Measurements from ENCODE around the gene R3HDML. TPM values are rescaled to one million over a fixed set of nuclear protein-coding genes. Genes with fewer than 3 reads are reported as not detected.
A peak's percentile ranks its signal among the peaks of the same experiment; 100 is the strongest.

R3HDML gene
- total RNA-seq, 4 donors from 2014 or later = not detected

GRCh38 chr20:44306927-44307326, 29.9 kb upstream of the R3HDML start:
- peak in 1 of 3 donors; percentile 15 for DNase-seq
- no peaks in the 10 kb centered on the region for H3K36me3 ChIP-seq
- no peak overlapping the region for H3K4me3 ChIP-seq
- peaks cover 0 to 14% (median 5%) of the 10 kb centered on the region in 4 donors for H3K4me1 ChIP-seq
- H3K9me3 ChIP-seq = no peaks in the 10 kb centered on the region
- H3K27ac ChIP-seq = no peak overlapping the region
- H3K27me3 ChIP-seq = no peaks in the 10 kb centered on the region
- TF ChIP-seq POLR2A (IDR thresholded peaks at IDR 0.05) (no peak), CTCF (IDR thresholded peaks at IDR 0.05) (no peak)

GRCh38 chr20:44309763-44310663, 26.8 kb upstream of the R3HDML start:
- H3K27me3 ChIP-seq = no peaks in the 10 kb centered on the region
- H3K4me3 ChIP-seq = peak overlapping the region; percentile 67 to 97 (median 88)
- no peaks in the 10 kb centered on the region for H3K9me3 ChIP-seq
- H3K36me3 ChIP-seq = no peaks in the 10 kb centered on the region
- DNase-seq = peak in 1 of 3 donors; percentile 58
- peaks cover 0 to 11% (median 5%) of the 10 kb centered on the region in 4 donors for H3K4me1 ChIP-seq
- TF ChIP-seq CTCF (IDR thresholded peaks at IDR 0.05) (no peak), POLR2A (IDR thresholded peaks at IDR 0.05) (no peak)
- peak overlapping the region; percentile 59 to 85 (median 79) for H3K27ac ChIP-seq

GRCh38 chr20:44310664-44311639, 25.9 kb upstream of the R3HDML start, which contains the start of gene FITM2:
Gene FITM2, minus strand, starts transcription at chr20:44311202. Its CDS starts 54 bp downstream, at chr20:44311148.
- TF ChIP-seq CTCF (IDR thresholded peaks at IDR 0.05) (peak; percentile 93 to 99 (median 97)), POLR2A (IDR thresholded peaks at IDR 0.05) (peak; percentile 23 to 60)
- peaks cover 0 to 11% (median 5%) of the 10 kb centered on the region in 4 donors for H3K4me1 ChIP-seq
- peak within 1 kb of the TSS; percentile 59 to 85 (median 79) for H3K27ac ChIP-seq
- no peaks in the 10 kb centered on the region for H3K9me3 ChIP-seq
- no peaks in the 10 kb centered on the region for H3K36me3 ChIP-seq
- no peaks in the 10 kb centered on the region for H3K27me3 ChIP-seq
- peak; percentile 97 to 100 (median 99) for DNase-seq
- H3K4me3 ChIP-seq = peak within 1 kb of the TSS; percentile 67 to 97 (median 88)

GRCh38 chr20:44314870-44315269, 22.0 kb upstream of the R3HDML start:
- no peak for DNase-seq
- Histone ChIP-seq H3K27ac (no peak overlapping the region), H3K36me3 (no peaks in the 10 kb centered on the region), H3K9me3 (no peaks in the 10 kb centered on the region), H3K4me1 (peaks cover 0 to 11% (median 3%) of the 10 kb centered on the region in 4 donors), H3K27me3 (no peaks in the 10 kb centered on the region), H3K4me3 (no peak overlapping the region)
- TF ChIP-seq POLR2A (IDR thresholded peaks at IDR 0.05) (no peak), CTCF (IDR thresholded peaks at IDR 0.05) (no peak)

- Histone ChIP-seq H3K4me1 (no peaks in the 10 kb centered on the region), H3K36me3 (no peaks in the 10 kb centered on the region), H3K9me3 (no peaks in the 10 kb centered on the region), H3K27ac (no peak overlapping the region), H3K4me3 (no peak overlapping the region), H3K27me3 (no peaks in the 10 kb centered on the region)
- TF ChIP-seq CTCF (IDR thresholded peaks at IDR 0.05) = no peak
- no peak for TF ChIP-seq POLR2A (IDR thresholded peaks at IDR 0.05)
- DNase-seq = no peak
These were observed 16.9 kb upstream of the R3HDML start for GRCh38 chr20:44319839-44320422.

Data from Peyer's patch (tissue), 4 donors.